Panc1 (cell line): ENCODE data around the gene RPRD2. TPM values are rescaled to one million over a fixed set of nuclear protein-coding genes. Genes with fewer than 3 reads are reported as not detected.
"Not testable (repeated sequence)": the region's sequence is repeated elsewhere in the genome, so short reads cannot be mapped to it uniquely, and the experiment has no call there.

Experiments used
- ATAC-seq: fragments of 200-7000 bp; cut with Tn5 transposase; 2 replicates; pipeline ENCODE4 v1.9.1; 2020; ENCODE audit warnings: mild to moderate bottlenecking, moderate library complexity
- Bru-seq: library from RNA; stranded (reverse); fragments of 400-500 nt; gene quantifications from one replicate; lab custom pipeline; 2021; lab: Mats Ljungman, UMichigan
- BruChase-seq, 2 experiments: library from RNA; stranded (reverse); fragments of 400-500 nt; gene quantifications; one replicate each; lab custom pipeline; 2021; lab: Mats Ljungman, UMichigan
- BruUV-seq: library from RNA; stranded (reverse); fragments of 400-500 nt; replicated peaks from 2 replicates; lab custom pipeline; 2021; lab: Mats Ljungman, UMichigan
- CTCF ChIA-PET: fragments of 300-600 bp; sonication (Branson Sonifier 250); formaldehyde crosslinking; loops from one replicate; lab custom pipeline; 2022; ENCODE audit warnings: antibody characterized with exemption; lab: Charles Lee
- POLR2A ChIA-PET: fragments of 300-600 bp; sonication (Branson Sonifier 250); formaldehyde crosslinking; loops from one replicate; lab custom pipeline; 2022; ENCODE audit warnings: antibody characterized with exemption; lab: Charles Lee
- DNase-seq: peaks from one replicate; pipeline ENCODE4 v3.0.0-alpha.2; 2010; ENCODE audit warnings: low read depth, low spot score
- H3K27ac ChIP-seq: 2 replicates; pipeline ENCODE4 v1.5.1; 2011; ENCODE audit warnings: mild to moderate bottlenecking, low read length, inconsistent platforms
- H3K27me3 ChIP-seq: fragments of 200-500 bp; sonication (Bioruptor generic); 2 replicates; pipeline ENCODE4 v1.6.0; 2014; ENCODE audit warnings: low read length, inconsistent platforms; ENCODE audit not compliant: control insufficient read depth, insufficient read depth
- H3K36me3 ChIP-seq: fragments of 200-500 bp; sonication (Bioruptor generic); 2 replicates; pipeline ENCODE4 v1.5.1; 2014; ENCODE audit warnings: inconsistent platforms, mild to moderate bottlenecking, low read length, moderate library complexity; ENCODE audit not compliant: control insufficient read depth, insufficient read depth
- H3K4me1 ChIP-seq: 2 replicates; pipeline ENCODE4 v1.5.1; 2011; ENCODE audit warnings: inconsistent platforms, mild to moderate bottlenecking, low read length, moderate library complexity; ENCODE audit not compliant: control insufficient read depth, insufficient read depth
- H3K4me3 ChIP-seq, 2 experiments: 2 replicates each; pipeline ENCODE4 v1.5.1; 2011 to 2012; ENCODE audit warnings: low read depth in 2 of 2, low read length in 2 of 2, mild to moderate bottlenecking in 2 of 2, inconsistent platforms in 1 of 2, moderate library complexity in 1 of 2
- H3K9me3 ChIP-seq: fragments of 200-500 bp; sonication (Bioruptor generic); 2 replicates; pipeline ENCODE4 v1.5.1; 2014; ENCODE audit warnings: low read depth, mild to moderate bottlenecking, inconsistent platforms, low read length, moderate library complexity; ENCODE audit not compliant: control insufficient read depth, insufficient read depth
- CTCF ChIP-seq: fragments of 450-650 bp; IDR thresholded peaks from 2 replicates; pipeline ENCODE4 v1.5.1; 2017; ENCODE audit warnings: mild to moderate bottlenecking
- POLR2AphosphoS5 ChIP-seq: IDR thresholded peaks from 2 replicates; pipeline ENCODE4 v1.6.1; 2012; ENCODE audit warnings: mild to moderate bottlenecking, low read depth, low read length, moderate library complexity
- REST ChIP-seq, 2 experiments: IDR thresholded peaks; 2 replicates each; pipeline ENCODE4 v1.6.1; 2011 to 2012; ENCODE audit warnings: low read depth in 2 of 2, control low read depth in 1 of 2, low read length in 1 of 2, mild to moderate bottlenecking in 1 of 2, moderate library complexity in 1 of 2; ENCODE audit not compliant: insufficient read depth in 1 of 2
- SIN3A ChIP-seq: IDR thresholded peaks from 2 replicates; pipeline ENCODE4 v1.6.1; 2012; ENCODE audit warnings: low read depth, mild to moderate bottlenecking, low read length, moderate library complexity, borderline replicate concordance; ENCODE audit not compliant: insufficient read depth
- TCF7L2 ChIP-seq: IDR thresholded peaks from 2 replicates; pipeline ENCODE4 v1.6.1; 2011; ENCODE audit warnings: mild to moderate bottlenecking, low read depth, low read length, inconsistent platforms
- in situ Hi-C: cut with HindIII; loops from 2 replicates; pipeline ENCODE4 v1.10.0; 2016; ENCODE audit warnings: low sequenced_read_pairs, low pct_unique_long_range_greater_than_20kb
- intact Hi-C: fragments of 100-400 bp; cut with micrococcal nuclease; formaldehyde crosslinking; loops from one replicate; pipeline ENCODE4 v1.10.0; 2022; ENCODE audit not compliant: unreplicated experiment
- long read RNA-seq: library from polyadenylated mRNA; unstranded; transcript quantifications from one replicate; pipeline ENCODE4 v2.0.0, GENCODE V29; 2021; ENCODE audit not compliant: unreplicated experiment
- polyA plus RNA-seq: library from polyadenylated mRNA; unstranded; fragments of >200 nt; gene quantifications from one replicate; pipeline ENCODE4 v1.2.1, GENCODE V29; 2012; ENCODE audit warnings: missing spikeins; ENCODE audit not compliant: insufficient read length
- total RNA-seq: library from RNA; stranded (reverse); gene quantifications from one replicate; pipeline ENCODE4 v1.2.1, GENCODE V29; 2021; ENCODE audit not compliant: unreplicated experiment

The RPRD2 gene
- total RNA-seq (28.3 TPM), Bru-seq, nascent RNA (percentile 82 among the genes with signal in this experiment), BruChase-seq, experiment 1, labeled RNA remaining after a 2-hour chase (percentile 80 among the genes with signal in this experiment), BruChase-seq, experiment 2, labeled RNA remaining after a 6-hour chase (percentile 76 among the genes with signal in this experiment)
- polyA plus RNA-seq: 15.4 TPM
- long read RNA-seq, partial matches to known transcripts: 21 of 26 reads
- long read RNA-seq, other reads (novel, unspliced or antisense): 5 of 26 reads

GRCh38 chr1:150363426-150364230 lies at the start of gene RPRD2:
TSS of gene RPRD2 (plus strand) at chr1:150364147. CDS start at chr1:150364715, 568 bp downstream.
- ChIA-PET CTCF (interaction anchor here (0.7 kb wide), 1 partner anchor 128 kb away, joined by 4 read pairs; no protein-coding TSS in a partner anchor), POLR2A (interaction anchor here (0.5 to 0.7 kb wide), 7 partner anchors 60 to 614 kb away, joined by 3 to 7 read pairs (median 3); partner anchors contain the start of gene GOLPH3L)
- ATAC-seq (peak; percentile 96), DNase-seq (peak; percentile 96)
- Histone ChIP-seq H3K27ac (peak within 1 kb of the TSS; percentile 99), H3K4me1 (peaks cover 6% of the 10 kb centered on the region; the same call in 1 of the 2 replicates), H3K27me3 (no peaks in the 10 kb centered on the region), H3K4me3 (peak within 1 kb of the TSS; percentile 92 to 99), H3K36me3 (no peaks in the 10 kb centered on the region; the same call in 1 of the 2 replicates), H3K9me3 (no peaks in the 10 kb centered on the region)
- TF ChIP-seq CTCF: no peak
- 0 out of 2 replicates have a peak, but pooled peaks have one; percentile 36 for TF ChIP-seq SIN3A
- peak; percentile 83 for TF ChIP-seq POLR2AphosphoS5
- TF ChIP-seq TCF7L2: no peak; the same call in 1 of the 2 replicates
- in situ Hi-C loops (no loop called here), intact Hi-C loops (no loop called here)
- no TSS peak for BruUV-seq

- intact Hi-C loops, ATAC-seq, POLR2A ChIA-PET: not testable (repeated sequence)
These were observed 49.3 kb upstream of the RPRD2 start for GRCh38 chr1:150314691-150315090.

GRCh38 chr1:150320667-150320978 lies 43.3 kb upstream of the RPRD2 start:
- ATAC-seq: no peak; the same call in 1 of the 2 replicates
- POLR2A ChIA-PET: interaction anchor here (0.6 kb wide), 2 partner anchors 20 to 333 kb away, joined by 3 read pairs; no protein-coding TSS in a partner anchor
- TSS peak; percentile 98 for BruUV-seq
- peaks cover 17% of the 10 kb centered on the region for H3K36me3 ChIP-seq
- no peak for TF ChIP-seq CTCF
- no peak for TF ChIP-seq REST (IDR thresholded peaks at IDR 0.05; ENCODE audit: insufficient read depth in 1 of 2, low read depth in 2 of 2, low read length in 1 of 2)
- TF ChIP-seq POLR2AphosphoS5: no peak
- no peak for TF ChIP-seq TCF7L2
- TF ChIP-seq SIN3A: no peak
- no peak for DNase-seq
- peak overlapping the region; percentile 76 to 97 for H3K4me3 ChIP-seq
- no peaks in the 10 kb centered on the region for H3K27me3 ChIP-seq
- CTCF ChIA-PET: no interaction called here
- intact Hi-C loops (no loop called here), in situ Hi-C loops (no loop called here)
- no peaks in the 10 kb centered on the region for H3K9me3 ChIP-seq
- peaks cover 6% of the 10 kb centered on the region; the same call in 1 of the 2 replicates for H3K4me1 ChIP-seq
- H3K27ac ChIP-seq: peak overlapping the region; percentile 99

More at GRCh38 chr1:150314691-150315090, 49.3 kb upstream of the RPRD2 start:
- BruUV-seq, CTCF ChIA-PET, H3K9me3 ChIP-seq, DNase-seq, H3K4me3 ChIP-seq, H3K27me3 ChIP-seq, H3K36me3 ChIP-seq, in situ Hi-C loops, H3K4me1 ChIP-seq, H3K27ac ChIP-seq: not testable (repeated sequence)
